Measurements from ENCODE around the gene WSB1.

The WSB1 gene

GRCh38 chr17:27332485-27333409, 38.8 kb downstream of the WSB1 start:
- TF ChIP-seq POLR2AphosphoS5 (IDR thresholded peaks at IDR 0.05; ENCODE audit: low read depth, low read length) (no peak), POLR2A (IDR thresholded peaks at IDR 0.05; ENCODE audit: low read depth, low read length) (no peak), TAF1 (IDR thresholded peaks at IDR 0.05; ENCODE audit: low read depth, low read length) (0 out of 2 replicates have a peak, but pooled peaks have one; percentile 21)
- FAIRE-seq, result peak; percentile 91
- peak; percentile 76 for DNase-seq (ENCODE audit: insufficient read length, low spot score)

GRCh38 chr17:27333410-27333980, 39.6 kb downstream of the WSB1 start:
- no peak for TF ChIP-seq PAX5 (IDR thresholded peaks at IDR 0.05; ENCODE audit: insufficient read depth, low read length, severe bottlenecking)
- TF ChIP-seq POLR2A (IDR thresholded peaks at IDR 0.05; ENCODE audit: low read depth, low read length), result no peak
- no peak for TF ChIP-seq SPI1 (IDR thresholded peaks at IDR 0.05; ENCODE audit: low read depth, low read length)
- DNase-seq (ENCODE audit: insufficient read length, low spot score), result no peak
- FAIRE-seq, result no peak

GRCh38 chr17:27336184-27336583, 42.3 kb downstream of the WSB1 start:
- TF ChIP-seq POLR2A (IDR thresholded peaks at IDR 0.05; ENCODE audit: low read depth, low read length), result no peak
- TF ChIP-seq TAF1 (IDR thresholded peaks at IDR 0.05; ENCODE audit: low read depth, low read length), result no peak
- no peak for TF ChIP-seq PAX5 (IDR thresholded peaks at IDR 0.05; ENCODE audit: insufficient read depth, low read length, severe bottlenecking)
- no peak for TF ChIP-seq POLR2AphosphoS5 (IDR thresholded peaks at IDR 0.05; ENCODE audit: low read depth, low read length)
- no peak for TF ChIP-seq SPI1 (IDR thresholded peaks at IDR 0.05; ENCODE audit: low read depth, low read length)
- TF ChIP-seq POU2F2 (IDR thresholded peaks at IDR 0.05; ENCODE audit: low read depth, low read length), result no peak
- DNase-seq (ENCODE audit: insufficient read length, low spot score) (no peak), FAIRE-seq (no peak)

- FAIRE-seq (no peak), DNase-seq (ENCODE audit: insufficient read length, low spot score) (no peak)
- no peak for TF ChIP-seq POU2F2 (IDR thresholded peaks at IDR 0.05; ENCODE audit: low read depth, low read length)
- no peak for TF ChIP-seq POLR2A (IDR thresholded peaks at IDR 0.05; ENCODE audit: low read depth, low read length)
- TF ChIP-seq SPI1 (IDR thresholded peaks at IDR 0.05; ENCODE audit: low read depth, low read length), result no peak
- TF ChIP-seq POLR2AphosphoS5 (IDR thresholded peaks at IDR 0.05; ENCODE audit: low read depth, low read length), result no peak
- TF ChIP-seq TAF1 (IDR thresholded peaks at IDR 0.05; ENCODE audit: low read depth, low read length), result no peak
- no peak for TF ChIP-seq PAX5 (IDR thresholded peaks at IDR 0.05; ENCODE audit: insufficient read depth, low read length, severe bottlenecking)
Observed at GRCh38 chr17:27338536-27338985, 44.6 kb downstream of the WSB1 start.

GRCh38 chr17:27339198-27339835, 45.4 kb downstream of the WSB1 start:
- FAIRE-seq, result peak; percentile 31
- TF ChIP-seq POLR2A (IDR thresholded peaks at IDR 0.05; ENCODE audit: low read depth, low read length), result no peak
- no peak for TF ChIP-seq PAX5 (IDR thresholded peaks at IDR 0.05; ENCODE audit: insufficient read depth, low read length, severe bottlenecking)
- TF ChIP-seq POU2F2 (IDR thresholded peaks at IDR 0.05; ENCODE audit: low read depth, low read length), result no peak
- TF ChIP-seq SPI1 (IDR thresholded peaks at IDR 0.05; ENCODE audit: low read depth, low read length), result peak; percentile 80
- TF ChIP-seq TAF1 (IDR thresholded peaks at IDR 0.05; ENCODE audit: low read depth, low read length), result no peak
- TF ChIP-seq POLR2AphosphoS5 (IDR thresholded peaks at IDR 0.05; ENCODE audit: low read depth, low read length), result no peak
- DNase-seq (ENCODE audit: insufficient read length, low spot score), result no peak

- peak; percentile 71 for FAIRE-seq
- DNase-seq (ENCODE audit: insufficient read length, low spot score), result no peak
- TF ChIP-seq TAF1 (IDR thresholded peaks at IDR 0.05; ENCODE audit: low read depth, low read length) (no peak), POLR2A (IDR thresholded peaks at IDR 0.05; ENCODE audit: low read depth, low read length) (no peak), SPI1 (IDR thresholded peaks at IDR 0.05; ENCODE audit: low read depth, low read length) (no peak), PAX5 (IDR thresholded peaks at IDR 0.05; ENCODE audit: insufficient read depth, low read length, severe bottlenecking) (no peak), POU2F2 (IDR thresholded peaks at IDR 0.05; ENCODE audit: low read depth, low read length) (no peak), POLR2AphosphoS5 (IDR thresholded peaks at IDR 0.05; ENCODE audit: low read depth, low read length) (no peak)
Observed at GRCh38 chr17:27339836-27340550, 46.1 kb downstream of the WSB1 start.

GRCh38 chr17:27340575-27340974, 46.7 kb downstream of the WSB1 start:
- FAIRE-seq (no peak), DNase-seq (ENCODE audit: insufficient read length, low spot score) (no peak)
- no peak for TF ChIP-seq POLR2A (IDR thresholded peaks at IDR 0.05; ENCODE audit: low read depth, low read length)
- TF ChIP-seq SPI1 (IDR thresholded peaks at IDR 0.05; ENCODE audit: low read depth, low read length), result no peak
- no peak for TF ChIP-seq TAF1 (IDR thresholded peaks at IDR 0.05; ENCODE audit: low read depth, low read length)
- no peak for TF ChIP-seq POLR2AphosphoS5 (IDR thresholded peaks at IDR 0.05; ENCODE audit: low read depth, low read length)
- TF ChIP-seq PAX5 (IDR thresholded peaks at IDR 0.05; ENCODE audit: insufficient read depth, low read length, severe bottlenecking), result no peak
- TF ChIP-seq POU2F2 (IDR thresholded peaks at IDR 0.05; ENCODE audit: low read depth, low read length), result no peak

GRCh38 chr17:27341041-27341471, 47.1 kb downstream of the WSB1 start:
- no peak for TF ChIP-seq PAX5 (IDR thresholded peaks at IDR 0.05; ENCODE audit: insufficient read depth, low read length, severe bottlenecking)
- TF ChIP-seq POLR2A (IDR thresholded peaks at IDR 0.05; ENCODE audit: low read depth, low read length), result no peak
- TF ChIP-seq SPI1 (IDR thresholded peaks at IDR 0.05; ENCODE audit: low read depth, low read length), result no peak
- TF ChIP-seq POLR2AphosphoS5 (IDR thresholded peaks at IDR 0.05; ENCODE audit: low read depth, low read length), result no peak
- no peak for TF ChIP-seq TAF1 (IDR thresholded peaks at IDR 0.05; ENCODE audit: low read depth, low read length)
- FAIRE-seq (no peak), DNase-seq (ENCODE audit: insufficient read length, low spot score) (no peak)

- no peak for FAIRE-seq
- DNase-seq (ENCODE audit: insufficient read length, low spot score), result no peak
- TF ChIP-seq TAF1 (IDR thresholded peaks at IDR 0.05; ENCODE audit: low read depth, low read length) (no peak), POLR2A (IDR thresholded peaks at IDR 0.05; ENCODE audit: low read depth, low read length) (no peak), POU2F2 (IDR thresholded peaks at IDR 0.05; ENCODE audit: low read depth, low read length) (no peak), SPI1 (IDR thresholded peaks at IDR 0.05; ENCODE audit: low read depth, low read length) (peak; percentile 55; the same call in 1 of the 2 replicates), POLR2AphosphoS5 (IDR thresholded peaks at IDR 0.05; ENCODE audit: low read depth, low read length) (no peak), PAX5 (IDR thresholded peaks at IDR 0.05; ENCODE audit: insufficient read depth, low read length, severe bottlenecking) (no peak)
Observed at GRCh38 chr17:27342059-27342458, 48.1 kb downstream of the WSB1 start.
